CD1c-positive myeloid dendritic cell (primary cell): ENCODE results near the gene LAMB4.

Experiments used
- DNase-seq: peaks from one replicate; pipeline ENCODE4 v3.0.0-alpha.2; 2016; ENCODE audit errors: extremely low spot score

LAMB4 gene

DNA sequence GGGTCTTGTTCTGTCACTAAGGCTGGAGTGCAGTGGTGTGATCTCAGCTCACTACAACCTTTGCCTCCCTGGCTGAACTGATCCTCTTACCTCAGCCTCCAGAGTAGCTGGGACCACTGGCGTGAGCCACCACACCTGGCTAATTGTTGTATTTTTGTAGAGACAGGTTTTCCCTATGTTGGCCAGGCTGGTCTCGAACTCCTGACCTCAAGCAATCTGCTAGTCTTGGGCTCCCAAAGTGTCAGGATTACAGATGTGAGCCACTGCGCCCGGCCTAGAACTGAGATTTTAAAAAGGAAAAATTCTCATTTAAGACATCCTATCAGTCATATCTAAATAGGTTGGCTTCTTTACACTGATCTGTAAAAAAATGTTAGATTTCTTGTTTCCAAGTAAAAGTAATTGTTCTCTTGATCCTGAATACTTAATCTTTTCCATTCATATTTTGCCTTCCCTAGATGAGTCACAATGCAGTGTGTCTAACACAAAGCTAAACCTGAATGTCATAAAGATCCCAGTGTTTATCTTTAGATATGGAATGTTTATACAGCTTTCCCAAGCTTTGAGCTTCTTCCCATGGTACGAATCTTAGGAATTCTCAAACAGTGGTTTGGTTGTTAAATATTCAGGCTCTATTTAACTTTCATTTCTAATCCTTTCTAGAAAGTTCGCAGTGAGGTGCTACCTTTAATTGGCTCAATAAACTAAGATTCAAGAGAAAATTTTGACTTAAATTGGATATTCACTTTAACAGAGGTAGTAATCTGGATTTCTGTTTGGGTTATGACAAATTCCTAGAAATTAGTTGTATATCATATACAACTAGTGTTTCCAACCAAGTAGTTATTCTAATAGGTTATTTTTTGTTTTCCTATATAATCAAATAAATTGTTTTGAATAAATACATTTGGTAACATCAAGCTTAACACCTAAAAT, 115.1 kb downstream of the LAMB4 start:
- DNase-seq: no peak

DNA sequence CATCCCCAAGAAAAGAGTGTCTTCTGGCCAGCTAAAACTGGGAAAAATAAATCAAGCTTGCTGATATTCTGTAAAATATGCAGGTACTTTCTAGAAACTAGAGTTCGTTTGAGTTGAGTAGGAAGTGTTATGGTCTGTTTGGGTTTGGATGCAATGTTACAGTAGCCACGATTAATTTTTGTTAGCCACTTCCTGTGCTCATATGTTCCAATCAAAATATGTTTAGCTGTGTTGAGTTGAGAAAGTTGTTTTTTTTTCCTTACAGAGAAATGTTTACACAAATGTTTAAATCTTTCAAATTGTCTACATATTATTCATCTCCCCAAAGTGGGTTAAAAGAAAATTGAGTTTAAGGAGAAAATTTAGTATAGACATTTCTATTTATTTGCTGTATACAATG, 115.9 kb downstream of the LAMB4 start:
- DNase-seq: no peak

DNA sequence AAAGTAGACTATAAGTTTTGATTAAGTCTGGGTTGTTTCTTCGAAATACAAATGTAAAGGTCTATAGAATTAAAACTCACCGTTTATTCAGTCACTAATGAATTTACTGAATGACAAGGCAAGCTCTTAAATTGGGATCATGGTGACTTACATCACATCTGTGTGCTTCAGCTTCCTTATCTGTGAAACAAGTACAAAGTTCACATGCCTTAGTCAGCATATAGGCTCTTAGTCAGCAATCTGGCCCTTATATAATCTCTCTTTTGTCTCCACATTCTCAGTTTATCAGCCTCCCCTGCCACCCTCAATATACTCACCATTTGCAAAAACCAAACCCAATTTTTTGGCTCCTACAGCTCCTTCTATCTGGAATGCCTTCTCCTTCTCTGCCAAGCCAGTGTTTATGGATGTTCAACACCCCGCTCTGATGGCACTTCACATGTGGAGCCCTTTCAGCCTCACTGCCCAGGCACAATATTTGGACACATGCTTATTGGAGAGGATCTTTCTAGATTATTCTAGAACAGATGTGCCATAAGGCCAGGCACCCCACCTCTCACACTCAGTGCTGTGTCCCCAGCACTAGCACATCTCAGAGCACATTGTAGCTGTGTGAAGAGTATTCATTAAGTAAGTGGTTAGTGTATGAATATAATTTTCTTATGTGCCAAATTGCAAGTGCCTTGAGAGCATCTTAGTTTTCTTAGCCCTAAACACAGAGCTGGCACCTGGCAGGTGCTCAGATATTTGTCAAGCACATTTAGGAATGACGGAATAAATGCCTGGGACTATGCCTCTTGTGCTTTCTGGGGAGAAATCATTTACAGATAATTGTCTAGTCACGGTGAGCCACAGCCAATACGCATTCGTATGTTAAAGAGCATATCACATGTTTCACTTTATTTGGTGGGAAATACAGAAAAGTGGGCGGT, 117.4 kb downstream of the LAMB4 start:
- DNase-seq: no peak

DNA sequence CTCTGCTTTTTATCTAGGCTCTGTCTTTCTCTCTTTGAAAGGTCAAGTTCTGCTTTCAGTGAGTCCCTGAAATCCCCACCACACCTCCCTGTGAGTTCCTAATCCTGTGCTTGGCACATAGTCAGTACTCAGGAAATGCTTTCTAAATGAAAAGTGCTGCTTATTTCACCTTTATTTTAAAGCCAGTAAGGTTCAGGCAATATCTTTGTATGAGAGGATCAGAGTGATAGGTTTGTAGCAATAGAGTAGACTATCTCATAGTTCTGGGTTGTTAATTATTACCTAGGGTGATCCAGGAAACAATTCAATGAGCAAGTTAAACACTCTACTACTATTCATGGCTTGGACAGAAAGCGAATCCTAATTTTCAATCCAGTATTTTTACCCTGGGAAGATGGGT, 119.8 kb downstream of the LAMB4 start:
- DNase-seq: no peak

DNA sequence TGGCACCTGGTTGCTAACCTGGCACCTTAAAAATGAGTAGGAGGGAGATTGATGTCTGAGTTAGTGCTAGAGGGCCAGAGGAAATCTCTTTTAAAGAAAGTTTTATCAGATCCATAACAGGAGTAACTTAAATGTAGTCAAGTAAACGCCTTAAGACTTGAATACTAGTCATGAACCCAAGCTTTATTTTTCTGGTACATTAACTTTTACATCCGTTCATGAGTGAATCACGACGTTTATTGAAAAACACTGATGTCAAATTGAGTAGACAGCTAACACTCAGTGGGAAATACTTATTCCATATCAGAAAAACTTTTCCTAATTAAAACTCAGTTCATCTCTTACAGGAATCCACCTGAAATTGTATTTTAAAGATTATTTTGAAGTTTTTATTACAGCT, 120.3 kb downstream of the LAMB4 start:
- DNase-seq: no peak

DNA sequence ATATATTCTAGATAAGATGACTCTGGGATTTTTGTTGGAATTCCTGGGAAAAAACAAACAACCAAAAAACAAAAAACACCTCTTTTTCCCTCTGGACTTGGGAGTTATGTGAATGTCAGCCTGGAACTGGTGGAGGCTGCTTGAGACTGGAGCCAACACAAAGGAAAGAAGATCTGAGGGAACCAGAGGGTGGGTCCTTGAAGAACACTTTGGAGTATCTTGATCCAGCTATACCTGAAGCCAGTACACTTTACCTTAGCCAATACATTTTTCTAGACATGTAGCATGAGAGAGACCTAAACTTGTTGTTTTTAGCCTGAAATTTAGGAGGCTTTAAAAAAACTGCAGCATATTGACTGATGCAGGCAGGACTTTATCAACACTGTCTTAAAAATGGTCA, 121.3 kb downstream of the LAMB4 start:
- DNase-seq: no peak

DNA sequence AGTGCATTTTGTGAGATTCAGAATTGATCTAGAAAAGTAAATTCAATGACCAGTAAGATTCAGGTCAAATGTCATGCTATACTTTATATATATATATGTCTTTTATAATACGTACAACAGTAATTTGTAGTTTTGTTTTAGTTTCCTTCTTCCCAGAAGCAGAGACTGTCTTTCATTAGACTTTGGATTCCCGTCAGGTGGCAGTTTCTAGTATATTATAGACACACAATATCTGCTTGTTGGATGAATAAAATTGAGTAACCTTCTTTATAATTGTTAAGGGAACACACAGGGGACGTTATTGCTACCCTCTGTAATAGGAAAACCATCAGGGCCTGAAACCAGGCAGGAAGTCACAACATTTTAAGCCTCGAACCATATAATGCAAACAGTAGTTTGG, 121.9 kb downstream of the LAMB4 start:
- no peak for DNase-seq

DNA sequence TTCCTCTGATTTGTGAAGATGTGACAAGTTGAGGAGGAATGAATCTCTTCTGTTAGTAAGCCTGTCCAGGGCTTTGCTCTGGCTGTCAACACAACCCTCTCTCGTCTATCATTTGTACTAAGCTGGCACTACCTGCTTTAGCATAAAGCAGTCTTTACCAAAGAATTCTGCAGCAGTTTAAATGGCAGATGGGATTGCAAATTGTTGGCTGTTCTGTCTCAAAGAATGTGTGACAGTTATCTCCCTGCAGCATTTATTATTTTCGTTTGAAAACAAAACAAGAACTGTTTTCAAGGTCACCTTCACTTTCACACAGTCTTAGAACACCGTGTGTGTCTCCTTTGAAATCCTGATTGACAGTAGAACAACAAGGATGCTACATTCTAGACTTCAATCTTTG, 122.4 kb downstream of the LAMB4 start:
- no peak for DNase-seq

DNA sequence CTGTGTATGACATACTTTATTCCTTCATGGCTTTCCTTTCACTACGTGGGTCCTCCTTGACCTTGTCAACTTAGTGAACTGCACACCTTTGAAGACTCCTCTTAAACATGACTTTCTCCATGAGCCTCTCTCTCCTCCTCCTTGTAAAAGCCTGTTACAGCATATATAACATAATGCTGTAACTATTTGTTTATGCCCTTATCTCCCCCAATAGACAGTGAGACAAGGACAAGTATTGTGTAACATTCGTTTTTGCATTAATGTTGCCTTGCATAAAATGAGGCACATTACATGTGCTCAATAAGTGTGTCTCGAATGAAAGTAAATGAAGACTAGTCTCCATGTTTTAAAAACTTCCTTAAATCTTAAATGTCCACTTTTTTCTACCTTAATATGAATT, 122.9 kb downstream of the LAMB4 start:
- no peak for DNase-seq

DNA sequence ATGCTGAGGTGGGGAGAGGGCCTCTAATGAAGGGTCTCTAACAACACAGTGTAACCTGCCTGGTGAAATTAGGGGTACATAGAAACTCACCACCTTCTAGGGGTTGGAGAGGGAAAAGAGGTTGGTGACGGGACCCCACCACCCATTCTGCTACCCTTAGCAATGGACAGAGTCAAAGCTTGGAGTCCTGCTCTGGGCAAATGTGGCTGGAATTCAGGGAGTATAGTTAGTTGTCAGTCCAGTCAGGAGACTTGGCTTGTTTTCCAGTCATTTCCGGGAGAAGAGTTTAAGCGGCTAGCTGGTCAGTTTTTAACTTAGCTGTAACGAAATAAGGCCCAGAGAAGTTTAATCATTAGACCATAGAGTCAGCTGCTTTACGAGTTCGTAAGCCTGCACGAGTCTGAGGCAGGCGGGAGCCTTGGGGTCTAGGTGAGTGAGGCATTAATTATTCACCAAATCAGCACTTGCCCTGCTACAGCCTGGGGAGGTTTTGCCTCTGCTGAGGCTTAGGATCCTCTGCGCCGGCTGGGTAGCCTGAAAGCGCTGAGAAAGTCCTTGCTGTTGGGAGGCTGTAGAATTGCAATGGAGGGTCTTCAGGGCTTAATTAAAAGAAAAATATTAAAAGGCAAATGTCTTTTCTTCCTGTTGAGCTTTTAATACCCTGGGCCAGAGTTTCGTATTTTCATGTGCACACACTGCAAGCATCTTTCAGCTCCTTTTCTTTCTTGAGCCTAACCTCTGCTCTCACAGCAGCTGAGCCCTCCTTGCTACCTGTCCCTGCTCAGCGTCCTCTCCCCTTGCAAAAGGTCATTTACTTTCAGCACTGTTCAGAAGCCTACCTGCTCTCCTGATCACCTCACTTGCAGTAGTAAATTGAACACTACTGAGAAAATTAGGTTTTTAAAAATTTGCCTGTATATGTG, 125.7 kb downstream of the LAMB4 start:
- DNase-seq: no peak

DNA sequence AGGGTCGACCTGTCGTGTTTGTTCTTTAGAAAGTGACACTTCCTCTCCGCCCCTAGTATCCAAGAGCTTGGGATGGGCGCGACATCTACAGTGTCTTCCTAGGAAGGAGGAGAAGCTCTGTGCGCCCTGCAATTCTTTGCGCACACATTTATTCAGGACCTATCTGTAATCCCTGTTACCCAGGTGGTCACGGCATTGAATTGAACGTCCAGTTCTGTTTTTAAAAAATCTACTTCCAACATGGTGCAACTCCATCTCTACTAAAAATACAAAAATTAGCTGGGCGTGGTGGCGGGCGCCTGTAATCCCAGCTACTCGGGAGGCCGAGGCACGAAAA, 126.6 kb downstream of the LAMB4 start:
- no peak for DNase-seq

DNA sequence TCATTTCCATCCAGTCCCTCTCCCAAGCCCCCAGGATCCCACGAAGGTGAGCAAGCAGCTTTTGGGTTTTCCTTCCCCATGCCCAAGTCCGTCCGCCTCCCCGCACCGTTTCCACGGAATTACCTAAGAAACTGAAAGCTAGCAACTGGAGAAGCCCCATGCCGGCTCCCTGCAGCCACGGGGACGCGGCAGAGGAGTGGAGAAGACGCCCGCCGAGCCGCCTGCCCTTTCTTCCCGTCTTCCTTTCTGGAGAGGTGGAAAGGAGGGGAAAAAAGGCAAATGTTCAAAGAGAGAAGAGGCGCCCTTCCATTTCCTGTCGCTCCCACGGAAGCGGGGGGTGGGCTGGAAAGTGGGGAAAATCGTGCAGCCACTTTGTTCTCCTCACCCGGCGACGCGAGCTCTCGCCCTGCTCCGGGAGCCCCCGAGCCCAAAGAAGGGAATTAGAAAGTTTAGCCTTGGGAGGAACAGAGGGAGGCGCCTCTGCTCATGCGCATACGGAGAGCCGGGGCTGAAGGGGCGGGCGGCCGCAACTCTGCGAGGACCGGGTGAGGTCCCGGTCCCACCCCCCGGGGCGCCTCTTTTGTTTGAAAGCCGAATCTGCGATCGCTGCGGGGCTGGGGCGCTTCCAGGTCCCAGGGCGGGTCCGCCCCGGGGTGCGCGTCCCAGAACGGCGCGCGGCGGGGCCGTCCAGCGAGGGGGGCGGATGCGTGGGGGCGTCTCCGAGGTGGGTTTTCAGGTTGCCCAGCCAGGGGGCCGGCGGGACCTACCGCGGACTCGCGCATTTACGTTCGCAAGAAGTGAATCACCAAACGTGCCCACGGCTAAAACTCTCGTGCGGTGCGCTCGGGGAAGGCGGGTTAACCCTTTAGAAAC, 127.2 kb downstream of the LAMB4 start, which contains the start of gene LAMB1:
Gene LAMB1 (minus strand): TSS at position 436 of the 873 bp plus-strand sequence. CDS start 276 bp downstream, at position 160.
- DNase-seq: no peak

DNA sequence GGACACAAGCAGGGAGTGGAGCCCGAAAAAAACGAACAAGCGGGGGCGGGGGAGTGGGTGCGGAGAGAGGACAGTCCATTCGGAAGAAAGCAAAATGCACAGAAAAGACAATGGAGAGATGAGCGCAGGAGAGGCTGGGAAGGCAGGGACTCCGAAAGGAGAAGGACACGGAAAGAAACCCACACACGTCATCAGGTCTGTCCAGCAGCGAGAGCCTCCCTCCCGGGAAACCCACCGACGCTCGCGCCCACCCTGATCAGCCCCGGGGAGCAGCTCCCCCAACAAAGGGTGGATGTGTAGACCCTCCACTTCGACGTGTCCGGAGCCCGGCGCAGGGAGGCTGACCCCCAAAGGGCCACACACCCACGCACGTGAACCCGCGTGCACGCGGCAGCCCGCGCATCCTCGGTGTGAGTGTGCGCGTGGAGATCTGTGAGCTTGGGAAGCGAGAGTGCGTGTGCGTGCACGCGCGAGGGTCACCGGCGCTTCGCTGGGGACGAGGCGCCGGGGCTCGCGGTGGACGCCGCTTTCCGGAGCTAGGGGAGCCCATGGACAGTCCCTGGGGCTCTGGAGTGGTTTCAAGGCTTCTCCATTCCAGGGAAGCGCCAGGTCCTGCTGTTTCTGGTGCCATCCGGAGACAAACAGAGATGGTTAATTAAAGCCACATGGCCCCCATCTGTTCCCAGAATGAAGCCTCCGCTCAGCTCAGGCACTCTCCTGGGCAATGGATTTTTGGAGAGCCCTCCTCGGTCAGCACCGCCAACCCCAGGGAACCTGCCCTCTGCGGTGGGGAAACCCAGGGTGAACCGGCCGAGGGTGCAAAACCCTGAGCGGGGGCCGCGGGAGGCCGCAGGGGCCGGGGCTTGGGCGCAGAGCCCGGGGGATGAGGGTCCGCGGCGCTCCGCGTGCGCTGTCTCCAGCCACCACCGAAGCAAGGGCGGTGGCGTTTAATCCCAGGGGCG, 128.1 kb downstream of the LAMB4 start:
- DNase-seq: no peak

DNA sequence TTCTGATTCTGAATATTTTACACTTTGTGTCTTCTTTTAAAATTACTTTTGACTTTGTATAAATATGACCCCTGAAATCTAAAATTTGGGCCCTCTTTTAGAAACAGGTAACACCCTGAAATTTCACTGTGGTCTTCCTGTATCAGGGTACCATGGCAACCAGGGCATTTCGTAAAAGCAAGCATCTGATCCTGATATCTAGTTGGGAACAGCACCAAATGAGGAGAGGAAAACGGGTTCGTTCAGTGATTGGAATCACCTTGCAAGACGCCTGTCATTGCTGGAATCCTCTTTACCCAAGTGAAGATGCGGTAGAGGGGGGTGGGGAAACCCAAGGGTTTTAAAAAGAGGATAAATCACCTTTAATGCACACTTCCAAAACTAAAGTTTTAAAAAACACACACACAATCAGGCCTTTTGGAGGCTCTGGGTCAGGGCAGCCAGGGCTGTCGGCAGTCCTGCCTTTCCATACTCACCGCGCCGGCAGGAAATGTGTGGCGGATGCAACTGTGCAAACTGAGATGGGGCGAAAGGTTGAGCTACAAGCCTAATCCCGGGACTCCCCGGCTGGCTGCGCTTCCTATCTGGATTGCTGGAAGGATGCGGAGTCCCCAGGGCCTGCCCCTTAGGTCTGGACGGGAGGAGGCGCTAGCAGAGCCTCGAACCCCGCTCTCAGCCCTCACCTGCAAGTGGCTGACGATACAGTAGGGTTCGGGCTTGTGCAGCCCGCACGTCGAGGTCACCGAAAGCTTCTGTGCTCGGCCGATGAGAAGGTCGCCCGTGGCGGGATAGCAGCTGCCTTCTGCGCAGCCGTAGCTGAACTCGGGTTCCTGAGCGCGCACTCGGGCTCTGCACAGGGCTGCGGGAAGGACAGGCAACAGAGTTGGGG, 129.0 kb downstream of the LAMB4 start:
- DNase-seq: no peak

DNA sequence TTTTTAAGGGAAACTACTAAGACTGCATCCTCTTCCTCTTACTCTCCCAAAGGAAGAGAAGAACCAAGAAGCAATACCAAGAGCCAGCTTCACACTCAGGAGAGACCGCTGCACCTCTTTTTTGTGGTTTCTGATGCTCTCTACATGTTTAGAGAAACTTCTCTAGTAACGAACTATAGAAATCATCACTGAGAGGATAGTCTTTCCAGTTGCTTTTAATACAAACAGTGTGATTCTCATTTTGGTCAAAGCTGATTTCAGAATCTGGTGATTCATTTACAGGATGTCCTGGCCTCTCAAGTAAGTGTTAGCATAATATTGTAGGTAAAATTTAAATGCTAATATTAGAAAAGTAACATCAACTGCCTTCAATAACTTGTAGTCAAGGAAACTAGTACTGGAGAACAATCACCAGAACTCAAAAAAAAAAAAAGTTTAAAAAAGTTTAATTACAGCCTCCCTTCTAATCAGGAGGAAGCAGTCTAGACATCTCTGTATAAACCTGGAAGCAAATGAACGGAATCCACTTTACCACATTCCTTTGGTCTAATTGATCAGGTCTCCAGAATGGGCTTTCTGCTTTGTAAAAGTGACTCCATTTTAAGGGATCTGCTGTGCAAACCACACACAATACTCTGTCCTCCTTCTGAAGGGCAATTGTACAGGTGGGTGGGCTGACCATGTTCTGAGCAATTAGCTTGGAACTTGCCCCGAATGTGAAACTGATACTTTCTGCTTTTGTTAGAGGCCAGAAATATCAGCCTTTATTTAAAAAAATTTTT, 130.2 kb downstream of the LAMB4 start:
- DNase-seq: no peak

DNA sequence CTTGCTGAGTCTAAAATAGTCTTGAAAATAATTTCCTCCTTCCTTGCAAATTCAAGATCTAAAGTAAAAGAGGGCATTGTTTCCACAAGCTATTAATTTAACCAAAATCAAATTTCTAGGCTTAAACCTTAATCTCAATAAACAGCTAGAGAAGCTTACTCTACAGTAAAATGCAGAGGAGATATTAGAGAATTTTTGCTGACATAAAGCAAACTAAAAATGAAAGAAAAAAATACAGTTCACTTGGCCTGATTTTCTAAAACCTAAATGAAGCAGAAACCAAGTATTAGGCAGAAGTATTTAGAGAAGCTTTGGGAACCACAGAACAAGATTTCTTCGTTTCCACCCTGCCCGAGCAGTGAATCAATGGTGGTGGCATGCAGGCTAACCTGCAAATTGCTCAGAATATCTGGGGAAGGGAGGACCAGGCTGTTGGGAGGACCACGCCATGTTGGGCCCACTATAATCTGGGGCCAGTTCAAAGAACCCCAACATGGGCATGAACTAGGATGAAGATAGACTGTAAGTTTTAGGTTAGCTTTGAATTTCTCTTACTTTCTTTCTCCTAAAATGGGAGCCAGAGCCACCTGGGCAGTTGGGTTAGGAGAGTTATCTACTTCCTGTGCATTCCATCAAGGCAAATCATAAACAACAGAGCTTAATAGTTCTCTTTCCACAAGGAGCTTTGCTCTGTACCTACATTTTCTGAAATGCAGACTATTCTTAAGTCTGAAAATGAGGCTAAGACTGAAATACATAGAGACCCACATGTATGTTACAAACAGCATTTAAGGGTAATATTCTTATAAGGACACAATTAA, 131.3 kb downstream of the LAMB4 start:
- no peak for DNase-seq

DNA sequence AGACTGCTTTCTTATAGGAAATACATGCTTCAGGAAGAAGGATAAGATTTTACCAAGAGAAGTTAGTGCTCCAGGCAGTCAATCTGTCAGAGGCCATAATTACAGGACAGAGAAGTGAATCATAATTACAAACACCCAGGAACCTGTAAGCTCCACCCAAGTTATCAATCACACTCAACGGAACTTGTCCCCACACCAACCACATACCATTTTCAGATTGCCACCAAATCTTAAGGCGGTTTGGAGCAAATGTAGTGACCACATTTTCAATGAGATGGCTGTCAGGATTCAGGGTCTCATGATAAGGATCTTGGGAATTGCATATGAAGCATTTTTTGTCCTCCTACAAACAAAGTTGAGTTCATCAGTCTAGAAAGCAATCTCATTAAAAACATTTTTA, 132.0 kb downstream of the LAMB4 start:
- DNase-seq: no peak
